ENCODE measurements around the gene MMAA. TPM values are rescaled to one million over a fixed set of nuclear protein-coding genes. Genes with fewer than 3 reads are reported as not detected.
"Not testable (repeated sequence)": the region's sequence is repeated elsewhere in the genome, so short reads cannot be mapped to it uniquely, and the experiment has no call there.

MMAA gene
- total and polyA plus RNA-seq, 2 experiments from 2014 or later, result 8.0 to 15.3 TPM

DNA sequence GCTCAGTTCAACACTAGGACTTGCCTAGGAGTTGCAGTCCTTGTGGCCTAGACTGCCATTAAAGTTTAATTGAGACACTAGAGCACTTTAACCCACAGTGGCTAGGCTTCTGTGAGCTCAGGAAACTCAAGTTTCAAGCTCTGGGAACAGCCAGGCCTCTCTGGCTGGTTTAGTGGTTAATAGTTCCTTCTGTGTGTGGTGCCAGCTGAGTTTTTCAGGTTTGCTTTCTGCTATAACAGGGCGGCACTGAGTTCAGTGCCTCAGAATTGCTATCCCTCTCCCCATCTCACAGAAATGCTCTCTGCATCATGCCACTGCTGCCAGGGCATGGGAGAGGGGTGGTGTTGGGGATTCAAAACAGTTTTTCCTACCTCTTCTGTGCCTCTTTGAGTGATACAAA, 15.9 kb downstream of the MMAA start:
- H3K9me3 ChIP-seq (ENCODE audit: low read depth), result no peaks in the 10 kb centered on the region
- TF ChIP-seq, protein P1, sequence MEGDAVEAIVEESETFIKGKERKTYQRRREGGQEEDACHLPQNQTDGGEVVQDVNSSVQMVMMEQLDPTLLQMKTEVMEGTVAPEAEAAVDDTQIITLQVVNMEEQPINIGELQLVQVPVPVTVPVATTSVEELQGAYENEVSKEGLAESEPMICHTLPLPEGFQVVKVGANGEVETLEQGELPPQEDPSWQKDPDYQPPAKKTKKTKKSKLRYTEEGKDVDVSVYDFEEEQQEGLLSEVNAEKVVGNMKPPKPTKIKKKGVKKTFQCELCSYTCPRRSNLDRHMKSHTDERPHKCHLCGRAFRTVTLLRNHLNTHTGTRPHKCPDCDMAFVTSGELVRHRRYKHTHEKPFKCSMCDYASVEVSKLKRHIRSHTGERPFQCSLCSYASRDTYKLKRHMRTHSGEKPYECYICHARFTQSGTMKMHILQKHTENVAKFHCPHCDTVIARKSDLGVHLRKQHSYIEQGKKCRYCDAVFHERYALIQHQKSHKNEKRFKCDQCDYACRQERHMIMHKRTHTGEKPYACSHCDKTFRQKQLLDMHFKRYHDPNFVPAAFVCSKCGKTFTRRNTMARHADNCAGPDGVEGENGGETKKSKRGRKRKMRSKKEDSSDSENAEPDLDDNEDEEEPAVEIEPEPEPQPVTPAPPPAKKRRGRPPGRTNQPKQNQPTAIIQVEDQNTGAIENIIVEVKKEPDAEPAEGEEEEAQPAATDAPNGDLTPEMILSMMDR (IDR thresholded peaks at IDR 0.05; ENCODE audit: poor library complexity), result no peak
- TF ChIP-seq EZH2phosphoT487 (IDR thresholded peaks at IDR 0.05; ENCODE audit: low read depth, severe bottlenecking, unreplicated experiment) (no peak), EZH2 (IDR thresholded peaks at IDR 0.05; ENCODE audit: borderline replicate concordance) (no peak)
- H3K27ac ChIP-seq, result no peak overlapping the region
- no peaks in the 10 kb centered on the region for H3K27me3 ChIP-seq
- H2AFZ ChIP-seq, result no peak overlapping the region
- no peaks in the 10 kb centered on the region for H3K4me1 ChIP-seq (ENCODE audit: insufficient read depth)
- H3K79me2 ChIP-seq, result peaks cover 6% of the 10 kb centered on the region
- no peak overlapping the region for H3K4me3 ChIP-seq
- no peak for DNase-seq (ENCODE audit: low spot score)
- no peak overlapping the region for H3K4me2 ChIP-seq
- 95% methylated on average over 1 of the region's 1 CpG for WGBS (ENCODE audit: low lambda C conversion rate, missing lambda C conversion rate)
- H3K36me3 ChIP-seq (replicated peaks; ENCODE audit: insufficient read depth, low read depth), result no peaks in the 10 kb centered on the region
- no peaks in the 10 kb centered on the region for H3K9me2 ChIP-seq (replicated peaks; ENCODE audit: insufficient read depth)
- H4K20me1 ChIP-seq (ENCODE audit: insufficient read depth, poor library complexity, severe bottlenecking), result no peaks in the 10 kb centered on the region

DNA sequence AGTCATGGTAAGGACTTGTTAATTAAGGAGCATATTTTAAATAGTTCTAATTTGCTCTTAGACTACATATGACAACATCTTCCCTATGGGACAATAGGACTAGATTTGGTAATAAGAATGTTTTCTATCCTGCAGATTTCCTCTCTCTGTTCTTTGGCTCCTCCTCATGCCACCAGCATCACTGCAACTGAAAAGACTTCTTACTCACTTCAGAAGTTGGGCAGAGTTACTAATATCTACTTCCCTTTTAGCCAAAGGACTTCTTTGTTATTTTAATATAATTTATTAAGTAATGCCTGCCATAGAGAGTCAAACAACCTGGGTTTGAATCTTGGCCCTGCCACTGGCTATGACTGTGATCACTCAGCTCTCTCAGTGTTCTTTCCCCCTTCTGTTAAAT, 16.4 kb downstream of the MMAA start:
- DNase-seq (ENCODE audit: low spot score), result no peak
- no peak overlapping the region for H3K4me3 ChIP-seq
- peaks cover 4% of the 10 kb centered on the region for H3K79me2 ChIP-seq

DNA sequence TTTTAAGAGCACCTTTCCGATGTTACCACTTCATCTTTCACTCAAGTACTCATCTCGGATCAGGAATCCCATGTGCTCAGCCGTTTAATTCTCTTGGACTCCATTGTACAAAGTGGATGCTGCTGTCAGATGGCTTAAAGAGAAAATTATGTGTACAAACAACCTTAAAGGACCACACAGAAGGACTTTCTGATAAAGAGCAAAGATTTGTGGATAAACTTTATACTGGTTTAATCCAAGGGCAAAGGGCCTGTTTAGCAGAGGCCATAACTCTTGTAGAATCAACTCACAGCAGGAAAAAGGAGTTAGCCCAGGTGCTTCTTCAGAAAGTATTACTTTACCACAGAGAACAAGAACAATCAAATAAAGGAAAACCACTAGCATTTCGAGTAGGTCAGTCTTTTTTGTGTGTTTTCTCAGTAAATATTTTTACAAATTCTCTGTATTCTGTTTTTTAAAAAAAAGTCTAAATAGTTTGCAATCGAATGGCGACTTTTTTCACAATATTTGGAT, 20.1 kb downstream of the MMAA start:
- Histone ChIP-seq H3K4me3 (no peak overlapping the region), H3K27ac (no peak overlapping the region), H3K36me3 (replicated peaks; ENCODE audit: insufficient read depth, low read depth) (no peaks in the 10 kb centered on the region), H3K4me2 (no peak overlapping the region), H3K9me2 (replicated peaks; ENCODE audit: insufficient read depth) (no peaks in the 10 kb centered on the region), H3K79me2 (no peaks in the 10 kb centered on the region), H2AFZ (no peak overlapping the region), H3K27me3 (no peaks in the 10 kb centered on the region), H4K20me1 (ENCODE audit: insufficient read depth, poor library complexity, severe bottlenecking) (no peaks in the 10 kb centered on the region), H3K4me1 (ENCODE audit: insufficient read depth) (no peaks in the 10 kb centered on the region), H3K9me3 (ENCODE audit: low read depth) (no peaks in the 10 kb centered on the region)
- 83% methylated on average over 6 of the region's 6 CpGs for whole genome bisulfite sequencing (ENCODE audit: low lambda C conversion rate, missing lambda C conversion rate)
- DNase-seq (ENCODE audit: low spot score), result no peak
- TF ChIP-seq EZH2 (IDR thresholded peaks at IDR 0.05; ENCODE audit: borderline replicate concordance) (no peak), EZH2phosphoT487 (IDR thresholded peaks at IDR 0.05; ENCODE audit: low read depth, severe bottlenecking, unreplicated experiment) (no peak)
- TF ChIP-seq, protein P1 (IDR thresholded peaks at IDR 0.05; ENCODE audit: poor library complexity), result no peak

More for the DNA sequence above, 16.4 kb downstream of the MMAA start:
- no peaks in the 10 kb centered on the region for H4K20me1 ChIP-seq (ENCODE audit: insufficient read depth, poor library complexity, severe bottlenecking)
- H3K36me3 ChIP-seq (replicated peaks; ENCODE audit: insufficient read depth, low read depth), result no peaks in the 10 kb centered on the region
- no peaks in the 10 kb centered on the region for H3K27me3 ChIP-seq
- H3K9me3 ChIP-seq (ENCODE audit: low read depth), result no peaks in the 10 kb centered on the region
- TF ChIP-seq, protein P1 (IDR thresholded peaks at IDR 0.05; ENCODE audit: poor library complexity), result no peak
- TF ChIP-seq EZH2 (IDR thresholded peaks at IDR 0.05; ENCODE audit: borderline replicate concordance) (no peak), EZH2phosphoT487 (IDR thresholded peaks at IDR 0.05; ENCODE audit: low read depth, severe bottlenecking, unreplicated experiment) (no peak)
- H3K9me2 ChIP-seq (replicated peaks; ENCODE audit: insufficient read depth), result no peaks in the 10 kb centered on the region
- H3K27ac ChIP-seq, result no peak overlapping the region
- H2AFZ ChIP-seq, result no peak overlapping the region
- H3K4me1 ChIP-seq (ENCODE audit: insufficient read depth), result no peaks in the 10 kb centered on the region
- H3K4me2 ChIP-seq, result no peak overlapping the region

DNA sequence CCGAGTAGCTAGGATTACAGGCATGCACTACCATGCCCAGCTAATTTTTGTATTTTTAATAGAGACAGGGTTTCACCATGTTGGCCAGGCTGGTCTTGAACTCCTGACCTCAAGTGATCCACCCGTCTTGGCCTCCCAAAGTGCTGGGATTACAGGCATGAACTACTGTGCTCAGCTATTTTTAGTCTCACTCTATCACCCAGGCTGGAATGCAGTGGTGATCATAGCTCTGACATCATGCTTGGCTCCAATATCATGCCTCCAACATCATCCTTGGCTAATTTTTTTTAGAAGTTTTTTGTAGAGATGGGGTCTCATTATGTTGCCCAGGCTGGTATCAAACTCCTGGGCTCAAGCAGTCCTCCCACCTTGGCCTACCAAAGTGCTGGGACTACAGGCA, 21.1 kb downstream of the MMAA start:
- not testable (repeated sequence) for H4K20me1 ChIP-seq (ENCODE audit: insufficient read depth, poor library complexity, severe bottlenecking); H3K27ac ChIP-seq; H3K9me3 ChIP-seq (ENCODE audit: low read depth); DNase-seq (ENCODE audit: low spot score); H3K4me2 ChIP-seq; H3K79me2 ChIP-seq; H3K9me2 ChIP-seq (replicated peaks; ENCODE audit: insufficient read depth); H3K4me3 ChIP-seq; H3K36me3 ChIP-seq (replicated peaks; ENCODE audit: insufficient read depth, low read depth); H3K4me1 ChIP-seq (ENCODE audit: insufficient read depth); H2AFZ ChIP-seq; H3K27me3 ChIP-seq
- 82% methylated on average over 2 of the region's 2 CpGs for WGBS (ENCODE audit: low lambda C conversion rate, missing lambda C conversion rate)
